WTC11 (cell line): ENCODE results near the gene ZNF146. TPM values are rescaled to one million over a fixed set of nuclear protein-coding genes. Genes with fewer than 3 reads are reported as not detected.
"Not testable (repeated sequence)": the region's sequence is repeated elsewhere in the genome, so short reads cannot be mapped to it uniquely, and the experiment has no call there.

ENCODE experiments used
- ATAC-seq: fragments of 200-7000 bp; cut with Tn5 transposase; 2 replicates; pipeline ENCODE4 v1.10.0; 2021; ENCODE audit warnings: mild to moderate bottlenecking, moderate library complexity
- CTCF ChIA-PET: fragments of 300-600 bp; sonication (Branson Sonifier 250); formaldehyde crosslinking; loops from one replicate; lab custom pipeline; 2021; ENCODE audit warnings: antibody characterized with exemption; lab: Charles Lee
- POLR2A ChIA-PET: fragments of 350-600 bp; sonication (Branson Sonifier 250); formaldehyde crosslinking; loops from one replicate; lab custom pipeline; 2021; ENCODE audit warnings: antibody characterized with exemption; lab: Charles Lee
- DNase-seq: peaks from one replicate; pipeline ENCODE4 v3.0.0; 2021; ENCODE audit warnings: low spot score
- H3K27ac Mint-ChIP-seq: 2 replicates; pipeline ENCODE4 v1.8.0; 2021; ENCODE audit warnings: mixed read lengths
- H3K27me3 Mint-ChIP-seq: 2 replicates; pipeline ENCODE4 v1.8.0; 2021; ENCODE audit warnings: low read depth, mild to moderate bottlenecking, moderate library complexity, mixed read lengths
- H3K36me3 Mint-ChIP-seq: 2 replicates; pipeline ENCODE4 v1.8.0; 2021; ENCODE audit warnings: mixed read lengths
- H3K4me1 Mint-ChIP-seq: 2 replicates; pipeline ENCODE4 v1.8.0; 2022; ENCODE audit warnings: mixed read lengths
- H3K4me3 Mint-ChIP-seq: 2 replicates; pipeline ENCODE4 v1.8.0; 2021; ENCODE audit warnings: mild to moderate bottlenecking, moderate library complexity, mixed read lengths
- H3K9me3 Mint-ChIP-seq: 2 replicates; pipeline ENCODE4 v1.8.0; 2021; ENCODE audit warnings: mixed read lengths
- AFF4 ChIP-seq: sonication (generic); formaldehyde crosslinking; IDR thresholded peaks from 2 replicates; pipeline ENCODE4 v1.8.1; 2023; ENCODE audit warnings: mild to moderate bottlenecking, missing genetic modification reagents, borderline replicate concordance
- CTCF ChIP-seq: fragments of 200-600 bp; IDR thresholded peaks from 2 replicates; pipeline ENCODE4 v1.8.0; 2022; ENCODE audit warnings: antibody characterized with exemption
- E2F4 ChIP-seq: sonication (generic); formaldehyde crosslinking; IDR thresholded peaks from 2 replicates; pipeline ENCODE4 v1.8.1; 2022; ENCODE audit warnings: low read depth, mild to moderate bottlenecking, moderate library complexity, missing genetic modification reagents, borderline replicate concordance
- ETV6 ChIP-seq: sonication (generic); formaldehyde crosslinking; IDR thresholded peaks from 2 replicates; pipeline ENCODE4 v1.8.1; 2022; ENCODE audit warnings: mild to moderate bottlenecking, missing genetic modification reagents
- FOXJ3 ChIP-seq: sonication (generic); formaldehyde crosslinking; IDR thresholded peaks from 2 replicates; pipeline ENCODE4 v1.9.0; 2021; ENCODE audit warnings: missing genetic modification reagents, mild to moderate bottlenecking, borderline replicate concordance
- NFATC4 ChIP-seq: fragments of 250-450 bp; sonication (Bioruptor Pico); IDR thresholded peaks from 2 replicates; pipeline ENCODE4 v1.9.0; 2021; ENCODE audit warnings: mild to moderate bottlenecking
- NR2C2 ChIP-seq: sonication (generic); formaldehyde crosslinking; IDR thresholded peaks from 2 replicates; pipeline ENCODE4 v1.8.0; 2022; ENCODE audit warnings: mild to moderate bottlenecking, missing genetic modification reagents
- OVOL2 ChIP-seq: fragments of 250-450 bp; sonication (Bioruptor Pico); IDR thresholded peaks from 2 replicates; pipeline ENCODE4 v1.9.0; 2021; ENCODE audit warnings: mild to moderate bottlenecking, borderline replicate concordance
- PRRX2 ChIP-seq: fragments of 250-450 bp; sonication (Bioruptor Pico); IDR thresholded peaks from 2 replicates; pipeline ENCODE4 v1.8.0; 2021; ENCODE audit warnings: mild to moderate bottlenecking
- TEAD4 ChIP-seq: sonication (generic); formaldehyde crosslinking; IDR thresholded peaks from 2 replicates; pipeline ENCODE4 v1.8.0; 2022; ENCODE audit warnings: mild to moderate bottlenecking, missing genetic modification reagents
- USF1 ChIP-seq: sonication (generic); formaldehyde crosslinking; IDR thresholded peaks from 2 replicates; pipeline ENCODE4 v1.8.0; 2022; ENCODE audit warnings: mild to moderate bottlenecking, missing genetic modification reagents
- ZNF121 ChIP-seq: sonication (generic); formaldehyde crosslinking; IDR thresholded peaks from 2 replicates; pipeline ENCODE4 v1.8.0; 2023; ENCODE audit warnings: missing genetic modification reagents
- ZNF263 ChIP-seq: sonication (generic); formaldehyde crosslinking; IDR thresholded peaks from 2 replicates; pipeline ENCODE4 v1.8.1; 2022; ENCODE audit warnings: low read depth, mild to moderate bottlenecking, moderate library complexity, missing genetic modification reagents
- ZNF281 ChIP-seq: sonication (generic); formaldehyde crosslinking; IDR thresholded peaks from 2 replicates; pipeline ENCODE4 v1.8.0; 2023; ENCODE audit warnings: mild to moderate bottlenecking, missing genetic modification reagents
- ZNF425 ChIP-seq: fragments of 250-450 bp; sonication (Bioruptor Pico); conservative IDR thresholded peaks from 2 replicates; pipeline ENCODE4 v1.9.0; 2021; ENCODE audit warnings: mild to moderate bottlenecking
- total RNA-seq: library from RNA; stranded (reverse); gene quantifications from 3 replicates; pipeline ENCODE4 v1.2.3, GENCODE V29; 2021

The ZNF146 gene
- total RNA-seq, 1 experiment from 2014 or later: 128 TPM

GRCh38 chr19:36225219-36225892, 10.4 kb downstream of the ZNF146 start (continued):
- no peak for TF ChIP-seq ZNF263 (CRISPR knock-in tag)
- TF ChIP-seq ZNF425 (CRISPR knock-in tag): no peak
- no peak for TF ChIP-seq ZNF281 (CRISPR knock-in tag)
- no peak for TF ChIP-seq FOXJ3
- TF ChIP-seq TEAD4 (CRISPR knock-in tag): no peak
- TF ChIP-seq NFATC4 (CRISPR knock-in tag): no peak
- no peak for TF ChIP-seq PRRX2
- TF ChIP-seq NR2C2 (CRISPR knock-in tag): no peak
- no peak for TF ChIP-seq AFF4 (CRISPR knock-in tag)

GRCh38 chr19:36233626-36234025, 18.7 kb downstream of the ZNF146 start:
- H3K27me3 Mint-ChIP-seq, POLR2A ChIA-PET, DNase-seq, ATAC-seq, H3K9me3 Mint-ChIP-seq: not testable (repeated sequence)
- peaks cover 88% of the 10 kb centered on the region for H3K36me3 Mint-ChIP-seq
- CTCF ChIA-PET: interaction anchor here (1.7 kb wide), 1 partner anchor 10 kb away, joined by 5 read pairs; no protein-coding TSS in a partner anchor
- peak overlapping the region; percentile 34; the same call in 1 of the 2 replicates for H3K4me3 Mint-ChIP-seq
- H3K4me1 Mint-ChIP-seq: peaks cover 27% of the 10 kb centered on the region
- H3K27ac Mint-ChIP-seq: peak overlapping the region; percentile 93

GRCh38 chr19:36236304-36236945, 21.5 kb downstream of the ZNF146 start:
- Mint-ChIP-seq H3K9me3 (no peaks in the 10 kb centered on the region), H3K4me1 (peaks cover 27% of the 10 kb centered on the region), H3K36me3 (peaks cover 68% of the 10 kb centered on the region), H3K4me3 (no peak overlapping the region), H3K27ac (peak overlapping the region; percentile 21; the same call in 1 of the 2 replicates), H3K27me3 (no peaks in the 10 kb centered on the region)
- ChIA-PET POLR2A (interaction anchor here (0.5 kb wide), 1 partner anchor 270 kb away, joined by 3 read pairs; no protein-coding TSS in a partner anchor), CTCF (interaction anchor here (1.6 kb wide), 1 partner anchor 9 kb away, joined by 3 read pairs; no protein-coding TSS in a partner anchor)
- DNase-seq: no peak
- ATAC-seq: no peak
- TF ChIP-seq E2F4 (no peak), ZNF425 (CRISPR knock-in tag) (no peak), CTCF (no peak), ZNF121 (no peak), ETV6 (CRISPR knock-in tag) (no peak), OVOL2 (CRISPR knock-in tag) (no peak), USF1 (CRISPR knock-in tag) (no peak)
